MM.1S (cell line): ENCODE data around the gene ULK4.

ENCODE experiments used
- CTCF ChIP-seq: fragments of 300-600 bp; sonication (generic); IDR thresholded peaks from 2 replicates; pipeline ENCODE4 v1.5.1; 2016; ENCODE audit warnings: antibody characterized with exemption, low read length, mixed read lengths
- EZH2phosphoT487 ChIP-seq: fragments of 300-600 bp; sonication (generic); IDR thresholded peaks from 2 replicates; pipeline ENCODE4 v1.6.1; 2018; ENCODE audit warnings: antibody characterized with exemption, low read length

DNA sequence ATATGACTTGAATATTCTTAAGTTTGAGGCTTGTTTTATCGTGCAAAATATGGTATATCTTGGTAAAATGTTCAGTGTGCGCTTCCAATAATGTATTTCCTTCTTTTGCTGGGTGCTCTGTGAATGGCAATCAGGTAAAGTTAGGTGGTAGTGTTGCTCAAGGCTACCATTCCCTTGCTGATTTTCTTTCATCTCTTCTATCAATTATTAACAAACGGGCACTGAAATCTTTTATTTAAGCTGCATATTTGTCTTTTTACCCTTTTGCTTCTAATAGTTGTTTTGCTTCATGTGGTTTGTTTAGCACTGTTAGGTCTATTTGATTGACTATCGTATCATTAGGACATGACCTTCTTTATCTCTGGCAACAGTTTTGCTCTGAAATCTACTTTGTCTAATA lies 520.3 kb downstream of the ULK4 start:
- TF ChIP-seq CTCF (no peak), EZH2phosphoT487 (no peak)
